DMS153 treated with DMSO at 0.1 percent for 48 hours (cell line): ENCODE measurements around the gene SPATS2L.

Experiments
- DNase-seq: peaks from one replicate; lab custom pipeline; 2025; ENCODE audit not compliant: unreplicated experiment; lab: John Stamatoyannopoulos, UW

The SPATS2L gene

DNA sequence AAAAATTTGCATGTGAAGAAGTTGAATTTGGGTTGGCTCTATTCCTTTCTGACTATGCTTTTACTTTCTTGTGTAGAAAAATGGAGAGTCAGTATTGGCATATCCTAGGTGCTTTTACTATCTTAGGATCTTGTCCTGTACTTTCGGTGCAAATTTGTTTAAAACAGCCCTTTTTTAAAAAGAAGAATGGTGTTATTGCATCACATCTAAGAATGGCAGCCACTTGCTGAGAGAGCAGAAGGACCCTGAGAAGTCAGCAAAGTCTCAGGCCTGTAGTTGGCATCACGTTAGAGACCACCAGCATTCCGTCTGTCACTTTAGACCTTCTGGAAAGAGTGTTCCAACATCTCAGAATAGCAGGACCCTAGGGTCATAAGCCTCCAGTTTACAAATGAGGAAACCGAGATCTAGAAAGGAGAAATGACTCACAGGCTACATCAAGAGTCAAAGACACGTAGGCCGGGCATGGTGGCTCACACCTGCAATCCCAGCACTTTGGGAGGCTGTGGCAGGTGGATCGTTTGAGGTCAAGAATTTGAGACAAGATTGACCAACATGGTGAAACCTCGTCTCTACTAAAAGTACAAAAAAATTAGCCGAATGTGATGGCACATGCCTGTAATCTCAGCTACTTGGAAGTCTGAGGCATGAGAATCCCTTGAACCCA, 42.5 kb downstream of the SPATS2L start:
- no peak for DNase-seq

DNA sequence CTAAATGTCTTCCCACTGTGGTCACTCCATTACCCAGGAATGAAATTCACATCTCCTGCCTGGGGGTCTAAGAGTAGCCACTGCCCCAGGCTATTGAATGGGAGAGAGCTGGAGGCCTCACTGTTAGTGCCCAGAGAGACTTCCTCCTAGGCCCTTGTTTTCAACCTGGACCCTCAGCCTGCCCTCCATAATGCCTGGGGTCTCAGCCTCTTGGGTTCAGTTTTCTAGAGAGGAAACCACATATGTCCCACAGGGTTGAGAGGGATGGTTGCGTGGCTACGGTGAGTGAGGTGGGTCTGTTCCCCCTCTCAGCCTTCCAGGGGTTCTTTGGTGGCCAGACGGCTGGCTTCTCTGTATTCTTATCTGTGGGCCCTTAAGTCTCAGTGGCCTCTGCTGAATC, 43.4 kb downstream of the SPATS2L start:
- no peak for DNase-seq

GRCh38 chr2:200350850-200351285, 44.4 kb downstream of the SPATS2L start:
- DNase-seq: no peak

GRCh38 chr2:200351815-200352214, 45.3 kb downstream of the SPATS2L start:
- DNase-seq: no peak

GRCh38 chr2:200352636-200353035, 46.1 kb downstream of the SPATS2L start:
- DNase-seq: no peak

GRCh38 chr2:200353120-200353519, 46.6 kb downstream of the SPATS2L start:
- no peak for DNase-seq

GRCh38 chr2:200353874-200354273, 47.4 kb downstream of the SPATS2L start:
- DNase-seq: no peak

- DNase-seq: no peak
Observed at GRCh38 chr2:200354833-200355751, 48.6 kb downstream of the SPATS2L start.

GRCh38 chr2:200356321-200356720, 49.8 kb downstream of the SPATS2L start:
- no peak for DNase-seq

DNA sequence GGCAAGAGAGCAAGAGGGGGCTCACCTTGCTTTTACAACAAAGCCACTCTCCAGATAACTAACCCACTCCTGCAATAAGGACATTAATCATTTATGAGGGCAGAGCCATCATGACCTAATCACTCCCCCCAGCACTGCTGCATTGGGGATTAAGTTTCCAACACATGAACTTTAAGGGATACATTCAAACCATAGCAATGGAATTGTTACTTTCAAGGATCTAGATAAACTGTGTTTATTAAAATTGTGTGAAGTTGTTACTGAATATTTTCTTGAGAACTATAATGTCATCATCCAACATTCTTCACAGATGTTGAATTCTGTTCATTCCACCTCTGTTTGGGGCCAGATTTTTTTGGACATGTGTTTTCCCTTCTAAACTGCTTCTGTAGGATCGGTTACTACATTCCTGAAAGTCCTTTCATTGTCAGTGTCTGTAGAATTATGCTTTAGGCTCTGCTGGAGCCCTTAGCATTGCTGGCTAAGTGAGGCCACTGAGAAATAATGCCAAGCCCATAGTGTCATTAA, 50.4 kb downstream of the SPATS2L start:
- no peak for DNase-seq

GRCh38 chr2:200357845-200358244, 51.4 kb downstream of the SPATS2L start:
- no peak for DNase-seq

- no peak for DNase-seq
Observed at GRCh38 chr2:200359552-200359951, 53.1 kb downstream of the SPATS2L start.

DNA sequence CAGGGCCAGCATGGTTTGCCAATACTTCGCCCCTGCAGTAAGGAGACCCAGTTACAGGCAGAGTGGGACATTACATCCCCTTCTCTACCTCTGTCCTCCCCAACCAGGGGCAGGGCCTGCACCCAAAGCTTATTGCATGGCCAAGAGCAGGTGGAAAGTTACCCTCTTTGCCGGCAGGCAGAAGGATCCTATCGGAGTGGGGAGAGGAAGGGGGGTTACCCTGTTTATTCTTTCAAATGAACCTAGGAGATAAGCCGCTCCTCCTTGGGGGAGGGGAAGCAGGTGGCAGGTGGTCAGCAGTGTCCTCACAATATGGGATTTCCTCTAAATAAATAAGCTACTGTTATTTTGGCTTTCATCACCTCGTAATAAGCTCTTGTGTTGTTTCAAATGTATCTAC, 53.9 kb downstream of the SPATS2L start:
- no peak for DNase-seq

DNA sequence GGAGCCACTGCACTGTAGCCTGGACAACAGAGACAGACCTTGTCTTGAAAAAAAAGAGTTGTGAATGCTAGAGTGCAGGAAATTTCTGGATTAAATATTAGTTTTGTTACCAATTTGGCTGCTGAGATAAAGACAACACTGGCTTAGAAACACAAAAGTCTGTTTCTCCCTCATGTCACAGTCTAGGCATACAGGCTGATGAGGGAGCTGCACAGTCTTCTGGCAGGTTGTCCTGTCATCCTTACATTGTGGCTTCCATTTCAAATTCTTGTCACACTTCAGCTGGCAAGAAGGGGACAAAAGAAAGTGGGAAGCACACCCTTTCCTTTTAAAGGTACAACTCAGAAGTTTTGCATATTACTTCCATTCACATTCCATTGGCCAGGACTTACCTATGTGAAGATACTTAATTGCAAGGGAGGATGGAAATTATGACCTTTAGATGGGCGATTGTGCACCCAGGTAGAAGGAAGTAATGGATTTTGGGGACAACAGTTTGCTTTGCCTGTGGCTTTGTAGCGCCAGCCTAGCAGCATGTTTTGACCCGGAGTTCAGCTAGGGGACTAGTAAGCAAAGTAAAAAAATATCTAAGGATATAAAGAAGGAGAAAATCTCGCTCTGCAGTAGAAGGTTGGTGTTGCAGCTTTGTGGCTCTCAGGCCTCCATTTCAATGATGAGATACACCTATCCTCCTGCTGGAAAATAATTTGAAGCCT, 55.9 kb downstream of the SPATS2L start:
- DNase-seq: no peak

- no peak for DNase-seq
Observed at GRCh38 chr2:200363279-200363678, 56.8 kb downstream of the SPATS2L start.

- DNase-seq: no peak
Observed at GRCh38 chr2:200364142-200364541, 57.6 kb downstream of the SPATS2L start.

GRCh38 chr2:200364620-200365019, 58.1 kb downstream of the SPATS2L start:
- no peak for DNase-seq

DNA sequence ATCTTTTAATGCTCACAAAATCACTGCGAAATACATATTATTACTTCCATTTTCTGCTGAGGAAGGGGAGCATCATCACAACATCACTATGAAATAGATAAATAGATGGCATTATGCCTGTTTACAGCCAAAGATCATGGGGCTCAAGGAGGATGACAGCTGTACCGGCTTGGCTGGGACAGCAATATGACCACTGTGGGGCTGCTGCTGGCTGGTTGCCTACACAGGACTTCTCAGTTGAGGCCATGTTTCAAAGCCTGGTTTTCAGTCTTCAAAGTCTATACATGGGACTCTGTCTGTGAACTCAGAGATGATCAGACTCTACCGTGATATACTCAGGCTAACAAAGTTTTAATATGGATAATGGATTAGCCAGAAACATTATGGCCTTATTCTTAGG, 58.7 kb downstream of the SPATS2L start:
- DNase-seq: no peak

GRCh38 chr2:200367155-200367554, 60.7 kb downstream of the SPATS2L start:
- DNase-seq: no peak

GRCh38 chr2:200369886-200370285, 63.4 kb downstream of the SPATS2L start:
- DNase-seq: no peak

- no peak for DNase-seq
Observed at GRCh38 chr2:200373231-200373630, 66.7 kb downstream of the SPATS2L start.
